ENCODE data around the gene DNAJC27.

Gene DNAJC27

GRCh38 chr2:24973812-24974211 lies 2.1 kb upstream of the DNAJC27 start:
- in situ Hi-C loops (cut with HindIII; ENCODE audit: low pct_ligation_motif_present, low pct_unique_long_range_greater_than_20kb, low sequenced_read_pairs): no loop called here
- DNase-seq: no peak

GRCh38 chr2:24972315-24972961 lies 683 bp upstream of the DNAJC27 start:
- peak; percentile 50 for DNase-seq
- in situ Hi-C loops (cut with HindIII; ENCODE audit: low pct_ligation_motif_present, low pct_unique_long_range_greater_than_20kb, low sequenced_read_pairs): no loop called here

- no peak for DNase-seq
- in situ Hi-C loops (cut with HindIII; ENCODE audit: low pct_ligation_motif_present, low pct_unique_long_range_greater_than_20kb, low sequenced_read_pairs): no loop called here
These were observed 544 bp downstream of the DNAJC27 start for GRCh38 chr2:24971286-24971535.

- in situ Hi-C loops (cut with HindIII; ENCODE audit: low pct_ligation_motif_present, low pct_unique_long_range_greater_than_20kb, low sequenced_read_pairs): no loop called here
- peak; percentile 32 for DNase-seq
These were observed 1.1 kb downstream of the DNAJC27 start for GRCh38 chr2:24970483-24971285.

- in situ Hi-C loops (cut with HindIII; ENCODE audit: low pct_ligation_motif_present, low pct_unique_long_range_greater_than_20kb, low sequenced_read_pairs): no loop called here
- DNase-seq: no peak
These were observed 2.0 kb downstream of the DNAJC27 start for GRCh38 chr2:24969784-24970183.

- no peak for DNase-seq
- in situ Hi-C loops (cut with HindIII; ENCODE audit: low pct_ligation_motif_present, low pct_unique_long_range_greater_than_20kb, low sequenced_read_pairs): no loop called here
These were observed 9.9 kb downstream of the DNAJC27 start for GRCh38 chr2:24961903-24962302.

GRCh38 chr2:24959761-24960160 lies 12.0 kb downstream of the DNAJC27 start:
- in situ Hi-C loops (cut with HindIII; ENCODE audit: low pct_ligation_motif_present, low pct_unique_long_range_greater_than_20kb, low sequenced_read_pairs): no loop called here
- DNase-seq: no peak

GRCh38 chr2:24958411-24958935 lies 13.3 kb downstream of the DNAJC27 start:
- no peak for DNase-seq
- in situ Hi-C loops (cut with HindIII; ENCODE audit: low pct_ligation_motif_present, low pct_unique_long_range_greater_than_20kb, low sequenced_read_pairs): no loop called here

- DNase-seq: no peak
- in situ Hi-C loops (cut with HindIII; ENCODE audit: low pct_ligation_motif_present, low pct_unique_long_range_greater_than_20kb, low sequenced_read_pairs): no loop called here
These were observed 13.8 kb downstream of the DNAJC27 start for GRCh38 chr2:24957976-24958375.

GRCh38 chr2:24957221-24957620 lies 14.5 kb downstream of the DNAJC27 start:
- DNase-seq: no peak
- in situ Hi-C loops (cut with HindIII; ENCODE audit: low pct_ligation_motif_present, low pct_unique_long_range_greater_than_20kb, low sequenced_read_pairs): no loop called here

- DNase-seq: no peak
- in situ Hi-C loops (cut with HindIII; ENCODE audit: low pct_ligation_motif_present, low pct_unique_long_range_greater_than_20kb, low sequenced_read_pairs): no loop called here
These were observed 15.8 kb downstream of the DNAJC27 start for GRCh38 chr2:24955921-24956320.

GRCh38 chr2:24955232-24955631 lies 16.5 kb downstream of the DNAJC27 start:
- no peak for DNase-seq
- in situ Hi-C loops (cut with HindIII; ENCODE audit: low pct_ligation_motif_present, low pct_unique_long_range_greater_than_20kb, low sequenced_read_pairs): no loop called here

- in situ Hi-C loops (cut with HindIII; ENCODE audit: low pct_ligation_motif_present, low pct_unique_long_range_greater_than_20kb, low sequenced_read_pairs): no loop called here
- no peak for DNase-seq
These were observed 21.7 kb downstream of the DNAJC27 start for GRCh38 chr2:24950102-24950501.

- in situ Hi-C loops (cut with HindIII; ENCODE audit: low pct_ligation_motif_present, low pct_unique_long_range_greater_than_20kb, low sequenced_read_pairs): no loop called here
- DNase-seq: no peak
These were observed 23.2 kb downstream of the DNAJC27 start for GRCh38 chr2:24948506-24948905.

- in situ Hi-C loops (cut with HindIII; ENCODE audit: low pct_ligation_motif_present, low pct_unique_long_range_greater_than_20kb, low sequenced_read_pairs): no loop called here
- DNase-seq: no peak
These were observed 24.1 kb downstream of the DNAJC27 start for GRCh38 chr2:24947561-24948157.

- DNase-seq: no peak
- in situ Hi-C loops (cut with HindIII; ENCODE audit: low pct_ligation_motif_present, low pct_unique_long_range_greater_than_20kb, low sequenced_read_pairs): no loop called here
These were observed 25.8 kb downstream of the DNAJC27 start for GRCh38 chr2:24945907-24946306.

GRCh38 chr2:24943427-24944053 lies 28.2 kb downstream of the DNAJC27 start:
- in situ Hi-C loops (cut with HindIII; ENCODE audit: low pct_ligation_motif_present, low pct_unique_long_range_greater_than_20kb, low sequenced_read_pairs): no loop called here
- DNase-seq: no peak

GRCh38 chr2:24939353-24939752 lies 32.4 kb downstream of the DNAJC27 start:
- in situ Hi-C loops (cut with HindIII; ENCODE audit: low pct_ligation_motif_present, low pct_unique_long_range_greater_than_20kb, low sequenced_read_pairs): no loop called here
- DNase-seq: no peak

GRCh38 chr2:24937236-24937635 lies 34.5 kb downstream of the DNAJC27 start:
- in situ Hi-C loops (cut with HindIII; ENCODE audit: low pct_ligation_motif_present, low pct_unique_long_range_greater_than_20kb, low sequenced_read_pairs): no loop called here
- DNase-seq: no peak

Measured in ACHN (cell line).